K562 (cell line): ENCODE data around the gene GABPB1. TPM values are rescaled to one million over a fixed set of nuclear protein-coding genes. Genes with fewer than 3 reads are reported as not detected.

ENCODE experiments used
- ATAC-seq: fragments of 200-7000 bp; cut with Tn5 transposase; 3 replicates; pipeline ENCODE4 v1.9.1; 2020; ENCODE audit warnings: moderate library complexity
- BruUV-seq: library from RNA; stranded (reverse); fragments of 400-500 nt; replicated peaks from 2 replicates; lab custom pipeline; 2021; lab: Mats Ljungman, UMichigan
- CTCF ChIA-PET: fragments of 300-600 bp; formaldehyde crosslinking; extraction: SDS; loops from one replicate; lab custom pipeline; 2021; ENCODE audit warnings: low intra/inter-chr PET ratio; lab: Yijun Ruan, JAX
- POLR2A ChIA-PET: fragments of 300-600, 350-650 bp; sonication (Branson Sonifier 250); formaldehyde crosslinking; extraction: SDS; loops from one replicate; lab custom pipeline; 2021; ENCODE audit warnings: antibody characterized with exemption, inconsistent platforms; lab: Yijun Ruan, JAX
- DNase-seq, 4 experiments: peaks; one replicate each; pipeline versions ENCODE4 v3.0.0 to v3.0.0-alpha.2; 2011 to 2018; ENCODE audit warnings: low spot score in 3 of 4, mixed read lengths in 3 of 4; ENCODE audit errors: extremely low read depth in 1 of 4
- FAIRE-seq: peaks from 2 replicates; lab custom pipeline; 2011; peaks lifted over from hg19 to GRCh38; lab: Jason Lieb, UNC
- H2AFZ ChIP-seq: 2 replicates; pipeline ENCODE4 v1.6.0; 2011; ENCODE audit warnings: low read depth, low read length, control low read depth, inconsistent platforms
- H3K27ac ChIP-seq: fragments of 200-600 bp; 3 replicates; pipeline ENCODE4 v1.8.0; 2011; ENCODE audit warnings: low read depth, mild to moderate bottlenecking, control low read depth, inconsistent platforms, low read length, moderate library complexity, mixed read lengths; ENCODE audit errors: extremely low read depth
- H3K27me3 ChIP-seq, 2 experiments: fragments of 300-600 bp in 1 of 2; 2 replicates in 1 of 2; 3 replicates in 1 of 2; pipeline versions ENCODE4 v1.6.0 to v1.8.0; 2011; ENCODE audit warnings: inconsistent platforms in 2 of 2, low read length in 2 of 2, mild to moderate bottlenecking in 1 of 2, mixed read lengths in 1 of 2, moderate library complexity in 1 of 2; ENCODE audit not compliant: control insufficient read depth in 2 of 2, insufficient read depth in 2 of 2
- H3K36me3 ChIP-seq: fragments of 300-600 bp; 3 replicates; pipeline ENCODE4 v1.8.0; 2011; ENCODE audit warnings: mild to moderate bottlenecking, low read length, inconsistent platforms; ENCODE audit not compliant: control insufficient read depth, insufficient read depth
- H3K4me1 ChIP-seq, 2 experiments: fragments of 200-600 bp in 1 of 2; replicated peaks in 1 of 2; 2 replicates in 1 of 2; 3 replicates in 1 of 2; pipeline versions ENCODE4 v1.5.1 to v1.8.0; 2011; ENCODE audit warnings: inconsistent platforms in 2 of 2, low read length in 2 of 2, mild to moderate bottlenecking in 1 of 2, mixed read lengths in 1 of 2, moderate library complexity in 1 of 2; ENCODE audit not compliant: control insufficient read depth in 2 of 2, insufficient read depth in 2 of 2
- H3K4me2 ChIP-seq: 2 replicates; pipeline ENCODE4 v1.6.1; 2011; ENCODE audit warnings: low read length, control low read depth, inconsistent platforms, mixed read lengths; ENCODE audit not compliant: insufficient read depth
- H3K4me3 ChIP-seq: fragments of 200-600 bp; sonication (generic), shearing (Covaris generic); 2 replicates; pipeline ENCODE4 v1.5.1; 2016; ENCODE audit warnings: control low read depth, inconsistent platforms
- H3K79me2 ChIP-seq: fragments of 200-600 bp; 3 replicates; pipeline ENCODE4 v1.8.0; 2011; ENCODE audit warnings: low read length, inconsistent platforms; ENCODE audit not compliant: control insufficient read depth, insufficient read depth
- H3K9ac ChIP-seq, 2 experiments: 2 replicates each; pipeline versions ENCODE4 v1.6.0 to v1.6.1; 2011; ENCODE audit warnings: low read depth in 2 of 2, low read length in 2 of 2, control low read depth in 1 of 2, inconsistent platforms in 1 of 2, mild to moderate bottlenecking in 1 of 2, mixed read lengths in 1 of 2; ENCODE audit not compliant: insufficient read depth in 1 of 2
- H3K9me1 ChIP-seq: one replicate; pipeline ENCODE4 v1.6.0; 2011; ENCODE audit warnings: inconsistent platforms, mild to moderate bottlenecking, low read length, moderate library complexity; ENCODE audit not compliant: control insufficient read depth, insufficient read depth
- H3K9me3 ChIP-seq: replicated peaks from 2 replicates; pipeline ENCODE4 v1.5.1; 2011; ENCODE audit warnings: low read depth, low read length, inconsistent platforms; ENCODE audit not compliant: control insufficient read depth, insufficient read depth
- H4K20me1 ChIP-seq: replicated peaks from 2 replicates; pipeline ENCODE4 v1.6.1; 2011; ENCODE audit warnings: low read length, inconsistent platforms, mixed read lengths; ENCODE audit not compliant: control insufficient read depth, insufficient read depth
- HMBOX1 ChIP-seq: sonication (generic); IDR thresholded peaks from 2 replicates; pipeline ENCODE4 v1.6.1; 2016
- HNRNPH1 ChIP-seq: fragments of 200-400 bp; formaldehyde crosslinking; optimal IDR thresholded peaks from 2 replicates; pipeline ENCODE3; 2017; ENCODE audit warnings: low read depth, mild to moderate bottlenecking, low read length, moderate library complexity
- NR0B1 ChIP-seq: fragments of 450-650 bp; IDR thresholded peaks from one replicate; pipeline ENCODE4 v1.6.1; 2018; ENCODE audit warnings: mild to moderate bottlenecking, moderate library complexity; ENCODE audit not compliant: partially characterized antibody
- RBM34 ChIP-seq: fragments of 200-400 bp; formaldehyde crosslinking; IDR thresholded peaks from 2 replicates; pipeline ENCODE4 v1.6.1; 2018; ENCODE audit warnings: low read length, borderline replicate concordance; ENCODE audit not compliant: insufficient read depth
- RBM39 ChIP-seq: fragments of 200-400 bp; formaldehyde crosslinking; optimal IDR thresholded peaks from 2 replicates; pipeline ENCODE3; 2018; ENCODE audit warnings: low read depth, low read length
- SMAD1 ChIP-seq: fragments of 150-350 bp; IDR thresholded peaks from 2 replicates; pipeline ENCODE4 v1.6.1; 2014; ENCODE audit warnings: low read length, low read depth; ENCODE audit not compliant: partially characterized antibody
- ZEB2 ChIP-seq: fragments of 450-650 bp; IDR thresholded peaks from 2 replicates; pipeline ENCODE4 v1.6.1; 2016
- ZNF707 ChIP-seq: fragments of 250-450 bp; sonication (Bioruptor Pico); conservative IDR thresholded peaks from 2 replicates; pipeline ENCODE4 v1.8.0; 2022; ENCODE audit warnings: inconsistent platforms, mild to moderate bottlenecking, moderate library complexity
- ZSCAN29 ChIP-seq: fragments of 450-650 bp; IDR thresholded peaks from 2 replicates; pipeline ENCODE4 v1.6.1; 2017
- WGBS: fragments of 100-300 bp; shearing (Covaris generic); methylation state at CpG from one replicate; pipeline ENCODE4 v1.1.6; 2016; ENCODE audit warnings: low coverage, mixed read lengths; ENCODE audit not compliant: insufficient coverage; ENCODE audit errors: missing lambda C conversion rate; 5-methylcytosine and 5-hydroxymethylcytosine counted together
- in situ Hi-C: fragments of 300-500 bp; cut with MboI; formaldehyde crosslinking; loops from 4 replicates; pipeline ENCODE4 v1.15.0; 2018; ENCODE audit warnings: inconsistent platforms, mixed read lengths
- intact Hi-C: fragments of 100-400 bp; cut with micrococcal nuclease; formaldehyde crosslinking; loops from 2 replicates; pipeline ENCODE4 v1.14.2; 2022
- polyA plus RNA-seq, 8 experiments: library from polyadenylated mRNA; depleted of rRNA in 4 of 8; stranded (reverse) in 5 of 8; unstranded in 3 of 8; fragments of >200 nt; fragmentation: Nextera tagmentation in 2 of 8; fragmentation: Illumina TruSeq in 1 of 8; extraction: Ambion mirVana in 2 of 8; extraction: Trizol in 1 of 8; gene quantifications; 2 replicates each; pipeline versions ENCODE4 v1.2.1 to v1.2.3, GENCODE V29; 2011 to 2014; ENCODE audit warnings: inconsistent platforms in 1 of 8, missing spikeins in 1 of 8
- total RNA-seq, 7 experiments: library from RNA; depleted of rRNA in 6 of 7; stranded (reverse); fragments of >200 nt in 6 of 7; fragmentation: Illumina TruSeq in 2 of 7; extraction: Trizol in 2 of 7; gene quantifications; 2 replicates each; pipeline versions ENCODE4 v1.2.1 to v1.2.3, GENCODE V29; 2011 to 2021; ENCODE audit warnings: low replicate concordance in 1 of 7
- TF ChIP-seq, protein P1 (sequence below): sonication (generic); formaldehyde crosslinking; IDR thresholded peaks from 2 replicates; pipeline ENCODE4 v1.8.0; 2022; ENCODE audit warnings: mild to moderate bottlenecking, missing genetic modification reagents

Gene GABPB1
- total and polyA plus RNA-seq, 9 of the 15 experiments (the other 6 are each of a cell fraction or from before 2014, with no cell fraction given), result 11.8 to 42.3 (median 33.2) TPM

DNA sequence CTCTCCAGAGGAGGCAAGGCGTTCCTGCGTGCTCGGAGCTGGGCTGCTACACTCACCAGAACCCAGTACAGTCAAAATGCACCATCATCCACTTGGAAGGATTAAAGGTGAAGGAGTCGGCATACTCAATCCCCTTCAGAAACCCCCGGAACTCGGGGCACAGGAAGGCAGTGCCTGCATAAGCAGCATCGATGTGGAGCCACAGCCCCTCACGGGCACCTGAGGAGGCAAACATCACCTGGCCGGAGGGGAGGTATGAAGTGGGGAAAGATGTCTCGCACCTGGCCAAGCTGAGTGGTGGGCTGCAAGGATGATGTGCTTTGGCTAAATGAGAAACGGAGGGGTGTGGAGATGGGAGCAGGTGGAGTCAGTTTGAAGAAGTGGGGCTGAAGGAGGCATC lies 102.4 kb downstream of the GABPB1 start:
- no peak overlapping the region for H3K9ac ChIP-seq
- in situ Hi-C loops, result no loop called here
- CTCF ChIA-PET, result no interaction called here

More for the DNA sequence above, 102.4 kb downstream of the GABPB1 start:
- TF ChIP-seq HNRNPH1 (no peak), NR0B1 (no peak), ZEB2 (no peak), ZNF707 (CRISPR knock-in tag) (no peak), ZSCAN29 (no peak), SMAD1 (no peak), RBM39 (no peak), RBM34 (no peak), HMBOX1 (no peak)
- TF ChIP-seq, protein P1, sequence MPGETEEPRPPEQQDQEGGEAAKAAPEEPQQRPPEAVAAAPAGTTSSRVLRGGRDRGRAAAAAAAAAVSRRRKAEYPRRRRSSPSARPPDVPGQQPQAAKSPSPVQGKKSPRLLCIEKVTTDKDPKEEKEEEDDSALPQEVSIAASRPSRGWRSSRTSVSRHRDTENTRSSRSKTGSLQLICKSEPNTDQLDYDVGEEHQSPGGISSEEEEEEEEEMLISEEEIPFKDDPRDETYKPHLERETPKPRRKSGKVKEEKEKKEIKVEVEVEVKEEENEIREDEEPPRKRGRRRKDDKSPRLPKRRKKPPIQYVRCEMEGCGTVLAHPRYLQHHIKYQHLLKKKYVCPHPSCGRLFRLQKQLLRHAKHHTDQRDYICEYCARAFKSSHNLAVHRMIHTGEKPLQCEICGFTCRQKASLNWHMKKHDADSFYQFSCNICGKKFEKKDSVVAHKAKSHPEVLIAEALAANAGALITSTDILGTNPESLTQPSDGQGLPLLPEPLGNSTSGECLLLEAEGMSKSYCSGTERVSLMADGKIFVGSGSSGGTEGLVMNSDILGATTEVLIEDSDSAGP (CRISPR knock-in tag), result no peak
- TF ChIP-seq, all 486 proteins: peak for 0
- WGBS, result 76% methylated on average over 9 of the region's 11 CpGs
- Histone ChIP-seq H3K9me3 (no peaks in the 10 kb centered on the region), H2AFZ (no peak overlapping the region), H3K4me3 (no peak overlapping the region), H3K27ac (no peak overlapping the region), H3K4me1 (peaks cover 21 to 36% of the 10 kb centered on the region in 2 experiments), H4K20me1 (no peaks in the 10 kb centered on the region), H3K36me3 (no peaks in the 10 kb centered on the region), H3K79me2 (no peaks in the 10 kb centered on the region), H3K9me1 (no peaks in the 10 kb centered on the region), H3K27me3 (no peaks in the 10 kb centered on the region), H3K4me2 (no peak overlapping the region)
- ATAC-seq, result no peak
- POLR2A ChIA-PET, result interaction anchor here (1.8 to 4.7 kb wide), 2 partner anchors 8 to 23 kb away, joined by 4 to 28 read pairs; no protein-coding TSS in a partner anchor
- intact Hi-C loops, result no loop called here
- DNase-seq, result no peak
- no peak for FAIRE-seq
- no TSS peak for BruUV-seq
